Measurements from ENCODE around the gene RCSD1.

Gene RCSD1

GRCh38 chr1:167746988-167747655 is 117.1 kb downstream of the RCSD1 start:
- peak; percentile 46 for DNase-seq (ENCODE audit: low spot score)

GRCh38 chr1:167747988-167748387 is 118.0 kb downstream of the RCSD1 start:
- no peak for DNase-seq (ENCODE audit: low spot score)

GRCh38 chr1:167748906-167749305 is 118.9 kb downstream of the RCSD1 start:
- no peak for DNase-seq (ENCODE audit: low spot score)

- no peak for DNase-seq (ENCODE audit: low spot score)
These were observed 119.7 kb downstream of the RCSD1 start for GRCh38 chr1:167749741-167750140.

- DNase-seq (ENCODE audit: low spot score): no peak
These were observed 120.6 kb downstream of the RCSD1 start for GRCh38 chr1:167750641-167751040.

GRCh38 chr1:167751676-167752075 is 121.6 kb downstream of the RCSD1 start:
- DNase-seq (ENCODE audit: low spot score): no peak

- no peak for DNase-seq (ENCODE audit: low spot score)
These were observed 122.4 kb downstream of the RCSD1 start for GRCh38 chr1:167752219-167752985.

- DNase-seq (ENCODE audit: low spot score): no peak
These were observed 125.6 kb downstream of the RCSD1 start for GRCh38 chr1:167755654-167756053.

All from germinal center (tissue), 1 donor.